NT2/D1 (cell line): ENCODE measurements around the gene CYB5R2.

ENCODE experiments used
- DNase-seq: peaks from one replicate; pipeline ENCODE4 v3.0.0-alpha.2; 2011; ENCODE audit warnings: low read depth, low spot score
- H3K27me3 ChIP-seq: 2 replicates; pipeline ENCODE4 v1.6.0; 2011; ENCODE audit warnings: mild to moderate bottlenecking; ENCODE audit not compliant: insufficient read length, insufficient read depth
- H3K36me3 ChIP-seq: 2 replicates; pipeline ENCODE4 v1.6.1; 2011; ENCODE audit warnings: mild to moderate bottlenecking, low read length, mixed read lengths; ENCODE audit not compliant: insufficient read depth, insufficient read length
- H3K4me1 ChIP-seq: 2 replicates; pipeline ENCODE4 v1.5.1; 2011; ENCODE audit not compliant: insufficient read depth, insufficient read length
- H3K4me3 ChIP-seq: 2 replicates; pipeline ENCODE4 v1.5.1; 2011; ENCODE audit warnings: low read depth; ENCODE audit not compliant: insufficient read length
- H3K9ac ChIP-seq: 2 replicates; pipeline ENCODE4 v1.6.0; 2011; ENCODE audit warnings: low read depth; ENCODE audit not compliant: insufficient read length
- H3K9me3 ChIP-seq: 2 replicates; pipeline ENCODE4 v1.5.1; 2011; ENCODE audit warnings: mild to moderate bottlenecking, low read length; ENCODE audit not compliant: insufficient read depth
- SUZ12 ChIP-seq: IDR thresholded peaks from 2 replicates; pipeline ENCODE4 v1.6.1; 2011; ENCODE audit not compliant: insufficient read length, insufficient read depth; ENCODE audit errors: extremely low read depth
- YY1 ChIP-seq: IDR thresholded peaks from 2 replicates; pipeline ENCODE4 v1.6.1; 2011; ENCODE audit not compliant: insufficient read length, insufficient read depth
- ZNF274 ChIP-seq: IDR thresholded peaks from 2 replicates; pipeline ENCODE4 v1.6.1; 2011; ENCODE audit warnings: mild to moderate bottlenecking, low read depth, low read length

The CYB5R2 gene

GRCh38 chr11:7691759-7692350, 18.6 kb upstream of the CYB5R2 start:
- Histone ChIP-seq H3K9ac (no peak overlapping the region), H3K4me1 (no peaks in the 10 kb centered on the region), H3K36me3 (no peaks in the 10 kb centered on the region), H3K9me3 (no peaks in the 10 kb centered on the region), H3K27me3 (no peaks in the 10 kb centered on the region), H3K4me3 (no peak overlapping the region)
- TF ChIP-seq ZNF274 (no peak), YY1 (no peak), SUZ12 (no peak)
- no peak for DNase-seq

DNA sequence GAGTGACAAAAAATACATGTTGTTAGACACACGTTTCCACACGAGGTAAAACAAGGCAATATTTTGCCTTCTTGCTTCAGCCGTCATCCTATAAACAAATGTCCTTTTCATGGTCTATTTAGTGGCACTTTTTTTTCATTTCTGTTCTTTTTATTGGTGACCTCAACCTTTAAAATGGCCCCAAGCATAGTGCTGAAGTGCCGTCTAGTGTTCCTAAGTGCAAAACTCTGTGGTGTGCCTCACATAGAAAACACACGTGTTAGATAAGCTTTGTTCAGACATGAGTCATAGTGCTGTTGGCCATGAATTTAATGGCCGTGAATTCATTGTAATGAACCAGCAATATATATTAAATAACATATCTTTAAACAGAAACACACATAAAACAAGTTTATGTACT, 17.3 kb upstream of the CYB5R2 start:
- Histone ChIP-seq H3K9ac (no peak overlapping the region), H3K9me3 (no peaks in the 10 kb centered on the region), H3K36me3 (no peaks in the 10 kb centered on the region), H3K4me1 (no peaks in the 10 kb centered on the region), H3K4me3 (no peak overlapping the region), H3K27me3 (no peaks in the 10 kb centered on the region)
- no peak for DNase-seq
- no peak for TF ChIP-seq SUZ12
- no peak for TF ChIP-seq ZNF274
- no peak for TF ChIP-seq YY1

- Histone ChIP-seq H3K4me3 (no peak overlapping the region), H3K4me1 (no peaks in the 10 kb centered on the region), H3K9ac (no peak overlapping the region), H3K9me3 (no peaks in the 10 kb centered on the region), H3K27me3 (no peaks in the 10 kb centered on the region), H3K36me3 (no peaks in the 10 kb centered on the region)
- no peak for DNase-seq
- TF ChIP-seq YY1 (no peak), SUZ12 (no peak), ZNF274 (no peak)
Measured at GRCh38 chr11:7689239-7689638, 15.9 kb upstream of the CYB5R2 start.

- Histone ChIP-seq H3K27me3 (no peaks in the 10 kb centered on the region), H3K36me3 (no peaks in the 10 kb centered on the region), H3K4me1 (no peaks in the 10 kb centered on the region), H3K9ac (no peak overlapping the region), H3K9me3 (no peaks in the 10 kb centered on the region), H3K4me3 (no peak overlapping the region)
- TF ChIP-seq ZNF274 = no peak
- no peak for TF ChIP-seq YY1
- no peak for TF ChIP-seq SUZ12
- no peak for DNase-seq
Measured at GRCh38 chr11:7688238-7688826, 15.0 kb upstream of the CYB5R2 start.

GRCh38 chr11:7687386-7687785, 14.1 kb upstream of the CYB5R2 start:
- Histone ChIP-seq H3K36me3 (no peaks in the 10 kb centered on the region), H3K4me3 (no peak overlapping the region), H3K4me1 (no peaks in the 10 kb centered on the region), H3K9ac (no peak overlapping the region), H3K27me3 (no peaks in the 10 kb centered on the region), H3K9me3 (no peaks in the 10 kb centered on the region)
- DNase-seq = no peak
- no peak for TF ChIP-seq YY1
- no peak for TF ChIP-seq SUZ12

DNA sequence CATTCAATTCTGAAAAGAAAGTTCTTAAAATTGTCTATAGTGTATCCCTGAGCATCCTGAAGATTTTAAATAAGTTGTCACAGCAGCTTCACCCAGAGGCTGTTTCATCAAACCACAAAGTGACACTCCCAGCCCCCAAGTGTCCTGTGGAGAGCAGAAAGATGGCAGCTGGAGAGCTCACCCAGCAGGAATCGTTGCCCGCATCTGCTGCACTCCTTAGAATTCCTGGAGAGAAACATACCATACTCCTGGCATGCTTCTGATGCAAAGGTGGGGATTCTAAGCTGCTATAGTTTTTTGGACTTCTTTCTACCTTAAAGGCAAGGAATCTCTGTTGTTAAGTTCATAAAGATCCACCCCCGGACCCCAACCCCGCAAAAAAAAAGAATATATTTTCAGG, 13.5 kb upstream of the CYB5R2 start:
- Histone ChIP-seq H3K4me1 (no peaks in the 10 kb centered on the region), H3K9me3 (no peaks in the 10 kb centered on the region), H3K27me3 (no peaks in the 10 kb centered on the region), H3K4me3 (no peak overlapping the region), H3K36me3 (no peaks in the 10 kb centered on the region), H3K9ac (no peak overlapping the region)
- TF ChIP-seq ZNF274 (no peak), YY1 (no peak), SUZ12 (no peak)
- no peak for DNase-seq

GRCh38 chr11:7683571-7683970, 10.3 kb upstream of the CYB5R2 start:
- Histone ChIP-seq H3K27me3 (no peaks in the 10 kb centered on the region), H3K9me3 (no peaks in the 10 kb centered on the region), H3K4me1 (no peaks in the 10 kb centered on the region), H3K9ac (no peak overlapping the region), H3K36me3 (no peaks in the 10 kb centered on the region), H3K4me3 (no peak overlapping the region)
- no peak for TF ChIP-seq ZNF274
- TF ChIP-seq SUZ12 = no peak
- no peak for TF ChIP-seq YY1
- DNase-seq = no peak

- H3K27me3 ChIP-seq = no peaks in the 10 kb centered on the region
- H3K9ac ChIP-seq = no peak overlapping the region
Measured at GRCh38 chr11:7677796-7678201, 4.5 kb upstream of the CYB5R2 start.

More at GRCh38 chr11:7677796-7678201, 4.5 kb upstream of the CYB5R2 start:
- Histone ChIP-seq H3K4me3 (no peak overlapping the region), H3K36me3 (peaks cover 5% of the 10 kb centered on the region), H3K9me3 (peaks cover 6% of the 10 kb centered on the region; the same call in 1 of the 2 replicates), H3K4me1 (peaks cover 4% of the 10 kb centered on the region)
- TF ChIP-seq SUZ12 = no peak
- no peak for TF ChIP-seq ZNF274
- TF ChIP-seq YY1 = no peak
- no peak for DNase-seq
